Measurements from ENCODE around the gene STX11. TPM values are rescaled to one million over a fixed set of nuclear protein-coding genes. Genes with fewer than 3 reads are reported as not detected.
"Not testable (repeated sequence)": the region's sequence is repeated elsewhere in the genome, so short reads cannot be mapped to it uniquely, and the experiment has no call there.

STX11 gene
- total RNA-seq, 1 experiment from 2014 or later, result 3.2 TPM

DNA sequence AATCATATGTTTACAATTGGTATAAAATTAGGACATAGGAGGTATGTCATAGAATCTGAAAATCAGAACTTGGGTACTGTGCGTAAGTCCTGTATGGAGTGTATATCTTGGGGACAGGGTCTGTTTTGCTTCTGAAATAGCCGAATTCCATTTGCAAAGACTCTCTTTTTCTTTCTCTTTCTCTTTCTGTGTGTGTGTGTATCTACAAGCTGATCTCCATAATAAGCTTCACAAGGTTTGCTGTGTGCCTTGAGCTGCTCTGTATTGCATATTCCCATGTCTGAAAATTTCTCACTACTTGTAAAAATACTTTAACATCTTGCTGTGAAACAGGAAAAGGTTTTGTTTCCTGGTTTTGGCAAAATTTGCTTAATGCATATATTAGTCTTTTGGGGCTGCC lies 29.5 kb downstream of the STX11 start:
- Histone ChIP-seq H3K36me3 (ENCODE audit: control insufficient read depth, insufficient read depth, low read length) (no peaks in the 10 kb centered on the region), H3K27ac (ENCODE audit: low read length) (no peak overlapping the region), H3K9me3 (ENCODE audit: control insufficient read depth, insufficient read depth, low read depth, low read length) (no peaks in the 10 kb centered on the region), H3K4me3 (ENCODE audit: low read depth in 2 of 2, low read length in 2 of 2) (no peak overlapping the region), H3K27me3 (ENCODE audit: control insufficient read depth, insufficient read depth, low read length) (no peaks in the 10 kb centered on the region), H3K4me1 (ENCODE audit: control insufficient read depth, insufficient read depth, low read length) (no peaks in the 10 kb centered on the region)
- intact Hi-C loops (cut with micrococcal nuclease; ENCODE audit: unreplicated experiment) (no loop called here), in situ Hi-C loops (cut with HindIII; ENCODE audit: low pct_unique_long_range_greater_than_20kb, low sequenced_read_pairs) (no loop called here)
- POLR2A ChIA-PET, result no interaction called here
- DNase-seq (ENCODE audit: low read depth, low spot score), result no peak
- ATAC-seq, result no peak
- BruUV-seq (replicated peaks), result no TSS peak
- TF ChIP-seq REST (IDR thresholded peaks at IDR 0.05; ENCODE audit: insufficient read depth in 1 of 2, low read depth in 2 of 2, low read length in 1 of 2) (no peak), TCF7L2 (IDR thresholded peaks at IDR 0.05; ENCODE audit: low read depth, low read length) (no peak), CTCF (IDR thresholded peaks at IDR 0.05) (no peak), POLR2AphosphoS5 (IDR thresholded peaks at IDR 0.05; ENCODE audit: low read depth, low read length) (no peak), SIN3A (IDR thresholded peaks at IDR 0.05; ENCODE audit: borderline replicate concordance, insufficient read depth, low read depth, low read length) (no peak)
- CTCF ChIA-PET, result no interaction called here

DNA sequence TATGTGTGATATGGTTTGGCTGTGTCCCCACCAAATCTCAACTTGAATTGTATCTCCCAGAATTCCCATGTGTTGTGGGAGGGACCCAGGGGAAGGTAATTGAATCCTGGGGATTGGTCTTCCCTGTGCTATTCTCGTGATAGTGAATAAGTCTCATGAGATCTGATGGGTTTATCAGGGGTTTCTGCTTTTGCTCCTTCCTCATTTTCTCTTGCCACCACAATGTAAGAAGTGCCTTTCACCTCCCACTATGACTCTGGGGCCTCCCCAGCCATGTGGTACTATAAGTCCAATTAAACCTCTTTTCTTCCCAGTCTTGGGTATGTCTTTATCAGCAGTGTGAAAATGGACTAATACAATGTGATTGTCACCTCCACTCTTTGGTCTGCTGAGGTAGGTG lies 30.0 kb downstream of the STX11 start:
- BruUV-seq (replicated peaks); H3K27me3 ChIP-seq (ENCODE audit: control insufficient read depth, insufficient read depth, low read length); H3K36me3 ChIP-seq (ENCODE audit: control insufficient read depth, insufficient read depth, low read length); CTCF ChIA-PET; H3K4me1 ChIP-seq (ENCODE audit: control insufficient read depth, insufficient read depth, low read length); H3K9me3 ChIP-seq (ENCODE audit: control insufficient read depth, insufficient read depth, low read depth, low read length); in situ Hi-C loops (cut with HindIII; ENCODE audit: low pct_unique_long_range_greater_than_20kb, low sequenced_read_pairs); H3K27ac ChIP-seq (ENCODE audit: low read length); intact Hi-C loops (cut with micrococcal nuclease; ENCODE audit: unreplicated experiment); DNase-seq (ENCODE audit: low read depth, low spot score); POLR2A ChIA-PET; H3K4me3 ChIP-seq (ENCODE audit: low read depth in 2 of 2, low read length in 2 of 2); ATAC-seq: not testable (repeated sequence)

DNA sequence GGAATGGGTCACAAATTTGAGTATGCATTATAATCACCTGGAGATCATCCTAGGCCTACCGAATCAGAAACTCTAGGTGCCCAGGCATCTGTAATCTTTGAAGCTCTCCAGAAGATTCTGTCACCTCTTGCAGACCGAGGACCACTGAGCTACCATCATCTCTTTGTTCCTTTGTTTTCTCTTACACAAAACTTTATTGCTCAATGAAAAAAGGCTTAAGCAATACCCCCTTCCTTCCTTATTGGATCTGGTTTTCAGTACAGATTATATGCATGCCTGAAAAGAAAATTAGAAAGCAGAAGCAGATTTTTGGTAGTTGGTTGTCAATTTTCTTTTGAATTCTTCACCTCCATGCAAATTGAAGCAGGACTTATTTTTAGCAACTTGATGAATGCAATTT lies 31.3 kb downstream of the STX11 start:
- Histone ChIP-seq H3K27me3 (ENCODE audit: control insufficient read depth, insufficient read depth, low read length) (no peaks in the 10 kb centered on the region), H3K27ac (ENCODE audit: low read length) (no peak overlapping the region), H3K9me3 (ENCODE audit: control insufficient read depth, insufficient read depth, low read depth, low read length) (no peaks in the 10 kb centered on the region), H3K4me3 (ENCODE audit: low read depth in 2 of 2, low read length in 2 of 2) (no peak overlapping the region), H3K4me1 (ENCODE audit: control insufficient read depth, insufficient read depth, low read length) (no peaks in the 10 kb centered on the region), H3K36me3 (ENCODE audit: control insufficient read depth, insufficient read depth, low read length) (no peaks in the 10 kb centered on the region)
- intact Hi-C loops (cut with micrococcal nuclease; ENCODE audit: unreplicated experiment) (no loop called here), in situ Hi-C loops (cut with HindIII; ENCODE audit: low pct_unique_long_range_greater_than_20kb, low sequenced_read_pairs) (no loop called here)
- ATAC-seq (no peak), DNase-seq (ENCODE audit: low read depth, low spot score) (no peak)
- ChIA-PET CTCF (no interaction called here), POLR2A (no interaction called here)
- TF ChIP-seq CTCF (IDR thresholded peaks at IDR 0.05), result no peak
- no peak for TF ChIP-seq TCF7L2 (IDR thresholded peaks at IDR 0.05; ENCODE audit: low read depth, low read length)
- no peak for TF ChIP-seq SIN3A (IDR thresholded peaks at IDR 0.05; ENCODE audit: borderline replicate concordance, insufficient read depth, low read depth, low read length)
- TF ChIP-seq REST (IDR thresholded peaks at IDR 0.05; ENCODE audit: insufficient read depth in 1 of 2, low read depth in 2 of 2, low read length in 1 of 2), result no peak
- no peak for TF ChIP-seq POLR2AphosphoS5 (IDR thresholded peaks at IDR 0.05; ENCODE audit: low read depth, low read length)
- no TSS peak for BruUV-seq (replicated peaks)

- H3K4me3 ChIP-seq (ENCODE audit: low read depth in 2 of 2, low read length in 2 of 2); H3K27ac ChIP-seq (ENCODE audit: low read length); CTCF ChIA-PET; intact Hi-C loops (cut with micrococcal nuclease; ENCODE audit: unreplicated experiment); H3K36me3 ChIP-seq (ENCODE audit: control insufficient read depth, insufficient read depth, low read length); H3K4me1 ChIP-seq (ENCODE audit: control insufficient read depth, insufficient read depth, low read length); in situ Hi-C loops (cut with HindIII; ENCODE audit: low pct_unique_long_range_greater_than_20kb, low sequenced_read_pairs); H3K27me3 ChIP-seq (ENCODE audit: control insufficient read depth, insufficient read depth, low read length); POLR2A ChIA-PET; ATAC-seq; H3K9me3 ChIP-seq (ENCODE audit: control insufficient read depth, insufficient read depth, low read depth, low read length); DNase-seq (ENCODE audit: low read depth, low spot score); BruUV-seq (replicated peaks): not testable (repeated sequence)
Measured at GRCh38 chr6:144184186-144184585, 33.9 kb downstream of the STX11 start.

Data from Panc1 (cell line).